Head of caudate nucleus (tissue), 42 donors: Measurements from ENCODE around the gene CLBA1.

Source experiments
- DNase-seq, 42 donors: peaks; one replicate each; pipeline versions ENCODE4 v3.0.0 to v3.0.0-alpha.2; 2020 to 2021; ENCODE audit warnings: mixed read lengths in 7 of 42
- intact Hi-C: fragments of 100-400 bp; cut with DNase I; formaldehyde crosslinking; loops from one replicate; pipeline ENCODE4 v1.15.0; 2022

Gene CLBA1

GRCh38 chr14:104992501-104992900 is 6.9 kb downstream of the CLBA1 start:
- no peak for DNase-seq
- intact Hi-C loops, result no loop called here

GRCh38 chr14:104993306-104993705 is 7.7 kb downstream of the CLBA1 start:
- intact Hi-C loops, result no loop called here
- no peak for DNase-seq

DNA sequence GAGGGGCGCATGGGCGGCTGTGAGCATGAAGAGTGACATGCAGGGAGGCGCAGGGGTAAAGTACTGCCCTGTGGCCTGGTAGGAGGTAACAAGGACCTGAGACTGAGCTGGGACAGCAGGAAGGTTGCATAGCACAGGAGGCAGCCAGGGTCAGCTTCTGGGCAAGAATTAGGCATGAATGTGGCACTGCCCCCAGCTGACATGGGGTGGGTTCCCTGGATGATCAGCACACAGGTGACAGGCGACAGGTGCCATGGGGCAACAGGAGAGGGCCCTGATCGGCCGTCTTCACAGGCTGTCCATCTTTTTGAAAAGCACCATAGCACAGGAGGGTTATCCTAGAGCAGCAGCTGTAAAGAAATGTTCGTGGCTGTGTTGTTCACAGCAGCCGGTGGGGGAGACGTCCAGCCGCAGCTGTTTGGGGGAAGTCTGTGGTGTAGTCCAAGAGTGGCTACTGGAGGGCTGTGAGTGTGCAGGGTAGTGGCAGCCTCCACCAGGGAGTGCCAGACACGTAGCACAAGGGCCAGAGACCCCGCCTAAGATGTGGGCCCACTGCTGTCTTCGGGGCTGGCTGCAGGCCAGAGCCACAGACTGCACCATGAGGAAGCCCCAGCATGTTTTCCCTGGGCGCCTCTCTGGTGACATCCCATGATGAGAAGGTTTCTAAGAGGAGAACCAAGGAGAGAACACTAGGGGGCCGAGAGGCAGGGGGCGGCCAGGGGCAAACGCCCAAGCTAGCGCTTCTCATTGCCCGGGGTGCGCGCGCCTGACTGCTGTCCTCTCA is 8.4 kb downstream of the CLBA1 start:
- no peak for DNase-seq
- intact Hi-C loops, result no loop called here

DNA sequence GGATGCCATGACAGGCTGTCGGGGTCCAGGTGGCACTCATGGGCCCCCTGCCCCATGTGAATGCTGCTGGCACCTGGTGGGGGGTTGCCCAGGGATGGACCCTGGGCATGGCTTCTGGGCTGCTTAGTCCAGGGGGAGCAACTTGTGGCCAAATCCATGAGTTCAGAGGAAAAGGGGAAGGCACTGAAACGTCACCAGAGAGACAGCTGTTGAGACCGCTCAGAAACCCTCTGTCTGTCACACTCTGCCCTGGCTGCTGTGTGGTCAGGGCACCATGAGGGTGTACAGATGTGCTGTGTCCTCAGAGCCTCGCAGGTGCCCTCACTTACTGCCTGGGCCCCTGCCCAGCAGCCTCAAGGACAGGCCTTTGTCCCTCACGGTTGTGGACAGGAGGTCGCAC is 9.4 kb downstream of the CLBA1 start:
- intact Hi-C loops, result no loop called here
- no peak for DNase-seq

DNA sequence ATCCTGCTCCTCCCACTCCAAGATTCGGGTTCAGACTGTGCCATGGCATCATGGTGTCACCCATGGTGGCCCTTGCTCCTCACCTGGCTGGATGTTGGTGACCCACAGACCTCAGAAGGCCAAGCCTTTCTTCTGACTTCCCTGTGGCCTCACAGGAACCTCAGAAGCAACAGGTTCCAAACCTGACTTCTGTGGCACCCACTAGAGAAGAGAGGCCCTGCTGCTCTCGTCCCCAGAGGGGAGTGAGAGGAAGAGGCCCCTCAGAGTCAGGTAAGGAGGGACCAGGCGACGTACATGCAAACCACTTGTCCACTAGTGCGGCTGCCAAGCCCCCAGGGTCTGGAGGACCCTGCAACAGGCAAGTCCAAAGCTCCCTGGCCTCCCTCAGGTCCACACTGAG is 10.4 kb downstream of the CLBA1 start:
- no peak for DNase-seq
- intact Hi-C loops, result no loop called here

GRCh38 chr14:104996483-104996882 is 10.9 kb downstream of the CLBA1 start:
- DNase-seq, result no peak
- intact Hi-C loops, result no loop called here

DNA sequence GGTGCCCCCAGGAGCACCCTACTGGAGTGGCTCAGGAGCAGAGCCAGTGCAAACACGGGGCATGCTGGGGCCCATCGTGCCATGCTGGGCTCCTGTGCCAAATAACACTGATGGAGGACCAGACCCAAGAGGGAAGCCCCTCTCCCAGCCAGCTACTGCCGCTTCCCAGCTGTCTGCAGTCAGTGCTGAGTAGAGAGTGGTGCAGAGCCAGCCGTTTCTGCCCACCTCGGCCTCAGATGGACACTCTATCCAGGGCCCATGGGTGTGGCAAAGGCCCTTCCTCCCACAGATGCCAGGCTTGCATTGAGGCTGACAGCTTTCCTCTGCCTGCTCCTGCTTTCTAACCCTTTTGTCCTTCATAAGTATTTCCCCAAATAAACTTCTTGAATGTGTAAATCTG is 13.2 kb downstream of the CLBA1 start:
- intact Hi-C loops, result no loop called here
- no peak for DNase-seq

DNA sequence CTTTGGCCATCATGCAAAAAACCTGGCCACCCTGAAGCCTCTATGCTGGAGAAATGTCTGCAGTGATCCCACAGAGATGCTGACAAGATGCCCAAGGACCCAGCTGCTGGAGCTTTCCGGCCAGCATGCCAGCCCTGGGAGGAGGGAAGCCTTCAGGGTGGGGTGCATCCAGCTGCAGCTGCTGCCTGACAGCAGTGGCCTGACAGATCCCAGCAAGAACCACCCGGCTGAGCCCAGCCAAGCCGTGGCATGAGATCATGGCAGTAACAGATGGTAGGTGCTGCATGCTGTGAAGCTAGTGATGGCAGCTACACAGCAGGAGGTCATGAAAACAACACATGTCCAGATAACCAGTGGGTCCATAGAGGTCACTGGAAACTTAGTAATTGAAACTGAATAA is 13.8 kb downstream of the CLBA1 start:
- intact Hi-C loops, result no loop called here
- DNase-seq, result no peak

- intact Hi-C loops, result no loop called here
- DNase-seq, result no peak
Observed at GRCh38 chr14:105005329-105005928, 19.8 kb downstream of the CLBA1 start.

DNA sequence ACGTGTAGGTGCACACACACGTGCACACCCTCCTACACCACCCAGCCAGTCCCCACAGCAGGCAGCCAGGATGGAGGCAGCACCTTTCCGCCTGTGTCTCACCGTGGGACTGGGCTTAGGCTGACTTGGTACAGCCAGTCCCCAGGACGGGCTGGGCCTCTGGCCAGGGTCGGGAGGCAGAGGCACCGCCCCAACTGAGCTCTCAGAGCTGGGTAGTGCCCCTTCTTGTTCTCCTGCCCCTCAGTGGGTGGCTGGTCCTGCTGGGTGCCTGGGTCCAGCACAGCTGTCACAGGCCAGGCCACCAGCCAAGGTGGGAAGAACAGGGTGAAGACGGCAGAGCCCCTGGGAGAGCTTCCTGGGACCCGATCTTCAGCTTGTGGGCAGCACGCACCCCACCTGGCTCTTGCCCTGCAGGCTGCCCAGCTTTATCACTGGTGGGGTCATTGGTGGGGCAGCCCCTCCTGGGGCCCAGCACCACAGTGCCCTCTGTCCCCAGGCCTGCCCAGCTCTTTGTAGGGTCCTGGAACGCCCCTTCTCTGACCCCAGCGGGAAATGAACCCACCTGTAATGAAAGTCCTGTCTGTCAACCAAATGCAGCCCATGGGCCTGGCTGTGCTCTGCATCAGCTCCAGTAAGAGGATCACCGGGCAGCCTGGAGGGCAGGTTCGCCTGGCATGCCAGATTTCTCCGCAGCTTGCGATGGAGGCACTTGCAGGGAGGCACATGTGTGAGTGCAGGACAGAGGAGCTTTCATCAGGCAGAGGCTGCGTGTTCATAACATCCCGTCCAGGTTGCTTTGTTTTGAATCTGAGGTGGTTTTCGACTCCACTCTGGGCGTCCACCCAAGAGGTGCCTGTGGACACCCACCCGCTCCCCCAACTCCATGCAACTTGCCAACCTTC is 20.6 kb downstream of the CLBA1 start:
- intact Hi-C loops, result no loop called here
- no peak for DNase-seq

DNA sequence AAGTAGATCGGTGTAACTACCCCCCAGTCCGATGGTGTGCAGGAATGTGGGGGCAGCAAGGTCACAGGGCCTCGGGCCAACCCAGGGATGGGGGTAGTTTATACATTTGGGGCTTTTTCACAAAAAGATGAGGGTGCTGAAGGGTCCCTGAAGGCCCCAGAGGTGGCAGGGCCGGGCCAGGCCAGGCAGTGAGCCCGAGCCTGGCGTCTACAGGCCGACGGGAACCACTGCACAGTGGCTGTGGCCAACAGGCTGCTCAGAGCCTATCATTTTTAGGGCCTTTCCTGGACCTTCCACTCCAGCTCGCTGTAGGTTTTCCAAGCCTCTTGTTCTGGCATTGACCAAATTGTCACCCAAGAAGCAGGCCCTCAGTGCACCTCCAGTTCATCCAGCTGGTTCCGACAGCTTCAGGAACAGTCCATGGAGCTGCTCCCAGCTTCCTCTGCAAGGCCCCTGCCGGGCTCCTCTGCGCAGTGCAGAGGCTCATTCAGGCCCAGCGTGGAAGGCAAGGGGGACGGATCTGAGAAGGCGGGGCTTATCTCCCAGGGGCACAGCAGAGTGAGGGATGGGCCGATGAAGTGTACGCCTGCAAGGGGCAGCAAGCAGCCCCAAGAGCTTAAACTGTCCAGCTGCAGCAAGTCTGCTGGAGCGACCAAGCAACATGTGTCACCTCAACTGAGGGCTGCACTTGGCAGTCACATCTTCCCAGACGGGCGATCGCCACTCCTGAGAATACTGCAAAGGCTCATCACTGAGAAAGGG is 21.4 kb downstream of the CLBA1 start:
- intact Hi-C loops, result no loop called here
- DNase-seq, result no peak

DNA sequence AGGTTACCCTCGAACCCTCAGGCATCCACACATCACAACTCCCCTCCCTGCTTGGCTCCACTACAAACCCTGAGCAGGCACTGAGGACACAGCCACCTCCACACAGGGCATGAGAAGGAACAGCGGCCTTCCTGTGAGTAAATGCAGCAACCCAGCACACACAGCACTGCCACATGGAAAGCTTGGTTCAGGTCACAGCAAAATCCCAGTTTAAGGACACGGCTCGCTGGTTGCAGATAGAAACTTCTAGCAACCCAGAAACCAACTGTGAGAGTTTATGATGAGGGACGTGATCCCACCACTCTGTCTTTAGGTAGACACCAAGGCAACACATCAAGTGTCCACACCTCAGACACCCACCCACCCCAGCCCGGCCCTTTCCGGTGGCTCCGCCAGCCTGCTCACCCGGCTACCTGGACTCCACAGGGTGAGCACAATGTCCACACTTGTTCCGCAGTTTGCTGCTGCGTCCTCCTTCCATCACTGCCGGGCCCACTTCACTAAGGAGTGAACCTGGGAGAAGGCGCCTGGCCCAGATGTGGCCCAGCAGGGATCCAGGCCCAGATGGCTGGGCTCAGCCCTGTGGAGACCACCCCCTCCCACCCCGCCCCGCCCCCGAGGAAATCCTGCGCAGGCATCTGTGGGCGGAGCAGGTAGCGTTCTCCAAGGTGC is 22.1 kb downstream of the CLBA1 start:
- no peak for DNase-seq

GRCh38 chr14:105010106-105010505 is 24.5 kb downstream of the CLBA1 start:
- DNase-seq, result no peak
- intact Hi-C loops, result no loop called here

More for the DNA sequence above, 22.1 kb downstream of the CLBA1 start:
- intact Hi-C loops, result no loop called here

GRCh38 chr14:105010891-105011291 is 25.3 kb downstream of the CLBA1 start:
- intact Hi-C loops, result no loop called here
- DNase-seq, result no peak

- DNase-seq, result no peak
- intact Hi-C loops, result no loop called here
Observed at GRCh38 chr14:105011312-105011990, 25.9 kb downstream of the CLBA1 start.

- intact Hi-C loops, result no loop called here
- peak in 8 of 42 donors; percentile 8 to 49 (median 22) for DNase-seq
Observed at GRCh38 chr14:105012171-105012985, 26.8 kb downstream of the CLBA1 start.

GRCh38 chr14:105013150-105013785 is 27.7 kb downstream of the CLBA1 start:
- intact Hi-C loops, result no loop called here
- DNase-seq, result peak in 28 of 42 donors; percentile 16 to 69 (median 38)
